K562 (cell line): Measurements from ENCODE around the gene IPO11. TPM values are rescaled to one million over a fixed set of nuclear protein-coding genes. Genes with fewer than 3 reads are reported as not detected.

Experiments
- ATAC-seq: fragments of 200-7000 bp; cut with Tn5 transposase; 3 replicates; pipeline ENCODE4 v1.9.1; 2020; ENCODE audit warnings: moderate library complexity
- BruUV-seq: library from RNA; stranded (reverse); fragments of 400-500 nt; replicated peaks from 2 replicates; lab custom pipeline; 2021; lab: Mats Ljungman, UMichigan
- CTCF ChIA-PET: fragments of 300-600 bp; formaldehyde crosslinking; extraction: SDS; loops from one replicate; lab custom pipeline; 2021; ENCODE audit warnings: low intra/inter-chr PET ratio; lab: Yijun Ruan, JAX
- POLR2A ChIA-PET: fragments of 300-600, 350-650 bp; sonication (Branson Sonifier 250); formaldehyde crosslinking; extraction: SDS; loops from one replicate; lab custom pipeline; 2021; ENCODE audit warnings: antibody characterized with exemption, inconsistent platforms; lab: Yijun Ruan, JAX
- DNase-seq, 4 experiments: peaks; one replicate each; pipeline versions ENCODE4 v3.0.0 to v3.0.0-alpha.2; 2011 to 2018; ENCODE audit warnings: low spot score in 3 of 4, mixed read lengths in 3 of 4; ENCODE audit errors: extremely low read depth in 1 of 4
- FAIRE-seq: peaks from 2 replicates; lab custom pipeline; 2011; peaks lifted over from hg19 to GRCh38; lab: Jason Lieb, UNC
- H2AFZ ChIP-seq: 2 replicates; pipeline ENCODE4 v1.6.0; 2011; ENCODE audit warnings: low read depth, low read length, control low read depth, inconsistent platforms
- H3K27ac ChIP-seq: fragments of 200-600 bp; 3 replicates; pipeline ENCODE4 v1.8.0; 2011; ENCODE audit warnings: low read depth, mild to moderate bottlenecking, control low read depth, inconsistent platforms, low read length, moderate library complexity, mixed read lengths; ENCODE audit errors: extremely low read depth
- H3K27me3 ChIP-seq, 2 experiments: fragments of 300-600 bp in 1 of 2; 2 replicates in 1 of 2; 3 replicates in 1 of 2; pipeline versions ENCODE4 v1.6.0 to v1.8.0; 2011; ENCODE audit warnings: inconsistent platforms in 2 of 2, low read length in 2 of 2, mild to moderate bottlenecking in 1 of 2, mixed read lengths in 1 of 2, moderate library complexity in 1 of 2; ENCODE audit not compliant: control insufficient read depth in 2 of 2, insufficient read depth in 2 of 2
- H3K36me3 ChIP-seq: fragments of 300-600 bp; 3 replicates; pipeline ENCODE4 v1.8.0; 2011; ENCODE audit warnings: mild to moderate bottlenecking, low read length, inconsistent platforms; ENCODE audit not compliant: control insufficient read depth, insufficient read depth
- H3K4me1 ChIP-seq, 2 experiments: fragments of 200-600 bp in 1 of 2; replicated peaks in 1 of 2; 2 replicates in 1 of 2; 3 replicates in 1 of 2; pipeline versions ENCODE4 v1.5.1 to v1.8.0; 2011; ENCODE audit warnings: inconsistent platforms in 2 of 2, low read length in 2 of 2, mild to moderate bottlenecking in 1 of 2, mixed read lengths in 1 of 2, moderate library complexity in 1 of 2; ENCODE audit not compliant: control insufficient read depth in 2 of 2, insufficient read depth in 2 of 2
- H3K4me2 ChIP-seq: 2 replicates; pipeline ENCODE4 v1.6.1; 2011; ENCODE audit warnings: low read length, control low read depth, inconsistent platforms, mixed read lengths; ENCODE audit not compliant: insufficient read depth
- H3K4me3 ChIP-seq: fragments of 200-600 bp; sonication (generic), shearing (Covaris generic); 2 replicates; pipeline ENCODE4 v1.5.1; 2016; ENCODE audit warnings: control low read depth, inconsistent platforms
- H3K79me2 ChIP-seq: fragments of 200-600 bp; 3 replicates; pipeline ENCODE4 v1.8.0; 2011; ENCODE audit warnings: low read length, inconsistent platforms; ENCODE audit not compliant: control insufficient read depth, insufficient read depth
- H3K9ac ChIP-seq, 2 experiments: 2 replicates each; pipeline versions ENCODE4 v1.6.0 to v1.6.1; 2011; ENCODE audit warnings: low read depth in 2 of 2, low read length in 2 of 2, control low read depth in 1 of 2, inconsistent platforms in 1 of 2, mild to moderate bottlenecking in 1 of 2, mixed read lengths in 1 of 2; ENCODE audit not compliant: insufficient read depth in 1 of 2
- H3K9me1 ChIP-seq: one replicate; pipeline ENCODE4 v1.6.0; 2011; ENCODE audit warnings: inconsistent platforms, mild to moderate bottlenecking, low read length, moderate library complexity; ENCODE audit not compliant: control insufficient read depth, insufficient read depth
- H3K9me3 ChIP-seq: replicated peaks from 2 replicates; pipeline ENCODE4 v1.5.1; 2011; ENCODE audit warnings: low read depth, low read length, inconsistent platforms; ENCODE audit not compliant: control insufficient read depth, insufficient read depth
- H4K20me1 ChIP-seq: replicated peaks from 2 replicates; pipeline ENCODE4 v1.6.1; 2011; ENCODE audit warnings: low read length, inconsistent platforms, mixed read lengths; ENCODE audit not compliant: control insufficient read depth, insufficient read depth
- BDP1 ChIP-seq: IDR thresholded peaks from 3 replicates; pipeline ENCODE4 v1.6.1; 2011; ENCODE audit not compliant: insufficient read length, insufficient read depth
- CBX1 ChIP-seq: sonication (generic); IDR thresholded peaks from 2 replicates; pipeline ENCODE4 v1.6.1; 2016; ENCODE audit warnings: antibody characterized with exemption, low read depth, mild to moderate bottlenecking
- DEAF1 ChIP-seq: fragments of 450-650 bp; formaldehyde crosslinking; IDR thresholded peaks from 2 replicates; pipeline ENCODE4 v1.4.0; 2020; ENCODE audit warnings: mild to moderate bottlenecking, moderate library complexity
- HMG20A ChIP-seq: fragments of 450-650 bp; formaldehyde crosslinking; conservative IDR thresholded peaks from 2 replicates; pipeline ENCODE4 v1.4.0; 2020; ENCODE audit warnings: mild to moderate bottlenecking, mixed read lengths
- MAFF ChIP-seq: IDR thresholded peaks from 2 replicates; pipeline ENCODE4 v1.6.1; 2012; ENCODE audit warnings: low read length, improper control_type of control experiment
- NFATC3 ChIP-seq: fragments of 450-650 bp; IDR thresholded peaks from 2 replicates; pipeline ENCODE4 v1.6.1; 2017; ENCODE audit warnings: mild to moderate bottlenecking
- PKNOX1 ChIP-seq: fragments of 450-650 bp; IDR thresholded peaks from 2 replicates; pipeline ENCODE4 v1.6.1; 2016
- SMARCE1 ChIP-seq: fragments of 450-650 bp; IDR thresholded peaks from 2 replicates; pipeline ENCODE4 v1.7.1; 2016; ENCODE audit warnings: mild to moderate bottlenecking
- STAT5B ChIP-seq: fragments of 250-450 bp; sonication (Bioruptor Pico); IDR thresholded peaks from 2 replicates; pipeline ENCODE4 v1.8.0; 2021; ENCODE audit warnings: mild to moderate bottlenecking, inconsistent platforms
- ZNF431 ChIP-seq: sonication (generic); formaldehyde crosslinking; IDR thresholded peaks from 2 replicates; pipeline ENCODE4 v1.8.0; 2022; ENCODE audit warnings: mild to moderate bottlenecking, missing genetic modification reagents
- ZNF57 ChIP-seq: fragments of 450-650 bp; formaldehyde crosslinking; IDR thresholded peaks from 2 replicates; pipeline ENCODE4 v1.4.0; 2020; ENCODE audit warnings: mild to moderate bottlenecking, moderate library complexity
- WGBS: fragments of 100-300 bp; shearing (Covaris generic); methylation state at CpG from one replicate; pipeline ENCODE4 v1.1.6; 2016; ENCODE audit warnings: low coverage, mixed read lengths; ENCODE audit not compliant: insufficient coverage; ENCODE audit errors: missing lambda C conversion rate; 5-methylcytosine and 5-hydroxymethylcytosine counted together
- in situ Hi-C: fragments of 300-500 bp; cut with MboI; formaldehyde crosslinking; loops from 4 replicates; pipeline ENCODE4 v1.15.0; 2018; ENCODE audit warnings: inconsistent platforms, mixed read lengths
- intact Hi-C: fragments of 100-400 bp; cut with micrococcal nuclease; formaldehyde crosslinking; loops from 2 replicates; pipeline ENCODE4 v1.14.2; 2022
- polyA plus RNA-seq, 8 experiments: library from polyadenylated mRNA; depleted of rRNA in 4 of 8; stranded (reverse) in 5 of 8; unstranded in 3 of 8; fragments of >200 nt; fragmentation: Nextera tagmentation in 2 of 8; fragmentation: Illumina TruSeq in 1 of 8; extraction: Ambion mirVana in 2 of 8; extraction: Trizol in 1 of 8; gene quantifications; 2 replicates each; pipeline versions ENCODE4 v1.2.1 to v1.2.3, GENCODE V29; 2011 to 2014; ENCODE audit warnings: inconsistent platforms in 1 of 8, missing spikeins in 1 of 8
- total RNA-seq, 7 experiments: library from RNA; depleted of rRNA in 6 of 7; stranded (reverse); fragments of >200 nt in 6 of 7; fragmentation: Illumina TruSeq in 2 of 7; extraction: Trizol in 2 of 7; gene quantifications; 2 replicates each; pipeline versions ENCODE4 v1.2.1 to v1.2.3, GENCODE V29; 2011 to 2021; ENCODE audit warnings: low replicate concordance in 1 of 7

The IPO11 gene
- total and polyA plus RNA-seq, 9 of the 15 experiments (the other 6 are each of a cell fraction or from before 2014, with no cell fraction given), result 38.7 to 96.0 (median 70.9) TPM

GRCh38 chr5:62608529-62609511 is 196.3 kb downstream of the IPO11 start:
- no peak overlapping the region for H2AFZ ChIP-seq
- in situ Hi-C loops, result no loop called here
- TF ChIP-seq BDP1, result no peak
- TF ChIP-seq PKNOX1, result no peak
- TF ChIP-seq SMARCE1, result no peak
- no peak for TF ChIP-seq CBX1
- TF ChIP-seq MAFF, result no peak
- TF ChIP-seq STAT5B, result no peak
- no peak for TF ChIP-seq HMG20A (CRISPR knock-in tag)
- no peak for TF ChIP-seq NFATC3
- TF ChIP-seq DEAF1 (CRISPR knock-in tag), result no peak
- TF ChIP-seq ZNF431 (CRISPR knock-in tag), result no peak
- TF ChIP-seq ZNF57 (CRISPR knock-in tag), result no peak
- TF ChIP-seq, all 486 proteins: peak for 0
- BruUV-seq, result no TSS peak
- no peak overlapping the region for H3K9ac ChIP-seq
- ChIA-PET CTCF (no interaction called here), POLR2A (interaction anchor here (0.6 kb wide), 2 partner anchors 10 to 30 kb away, joined by 3 read pairs; partner anchors contain the start of gene LRRC70)
- H4K20me1 ChIP-seq, result no peaks in the 10 kb centered on the region
- no peaks in the 10 kb centered on the region for H3K9me1 ChIP-seq
- H3K27me3 ChIP-seq, result no peaks in the 10 kb centered on the region
- H3K4me3 ChIP-seq, result no peak overlapping the region
- intact Hi-C loops, result no loop called here
- no peaks in the 10 kb centered on the region for H3K4me1 ChIP-seq
- H3K9me3 ChIP-seq, result no peaks in the 10 kb centered on the region
- H3K36me3 ChIP-seq, result peaks cover 31% of the 10 kb centered on the region
- no peak overlapping the region for H3K4me2 ChIP-seq
- H3K79me2 ChIP-seq, result no peaks in the 10 kb centered on the region
- no peak for ATAC-seq
- WGBS, result 86% methylated on average over 7 of the region's 7 CpGs
- no peak overlapping the region for H3K27ac ChIP-seq
- DNase-seq, result no peak
- FAIRE-seq, result no peak
